Caki2 (cell line): ENCODE results near the gene CNTLN. TPM values are rescaled to one million over a fixed set of nuclear protein-coding genes. Genes with fewer than 3 reads are reported as not detected.

Source experiments
- DNase-seq: peaks from one replicate; pipeline ENCODE4 v3.0.0-alpha.2; 2015; ENCODE audit warnings: low read depth
- in situ Hi-C: cut with HindIII; loops from 2 replicates; pipeline ENCODE4 v1.10.0; 2016; ENCODE audit warnings: low sequenced_read_pairs, low pct_unique_long_range_greater_than_20kb, mixed read lengths
- total RNA-seq: library from RNA; depleted of rRNA; stranded (reverse); fragments of >200 nt; shearing (Covaris generic); gene quantifications from 2 replicates; pipeline ENCODE4 v1.2.3, GENCODE V29; 2014; ENCODE audit warnings: low replicate concordance; rRNA removed

The CNTLN gene, protein sequence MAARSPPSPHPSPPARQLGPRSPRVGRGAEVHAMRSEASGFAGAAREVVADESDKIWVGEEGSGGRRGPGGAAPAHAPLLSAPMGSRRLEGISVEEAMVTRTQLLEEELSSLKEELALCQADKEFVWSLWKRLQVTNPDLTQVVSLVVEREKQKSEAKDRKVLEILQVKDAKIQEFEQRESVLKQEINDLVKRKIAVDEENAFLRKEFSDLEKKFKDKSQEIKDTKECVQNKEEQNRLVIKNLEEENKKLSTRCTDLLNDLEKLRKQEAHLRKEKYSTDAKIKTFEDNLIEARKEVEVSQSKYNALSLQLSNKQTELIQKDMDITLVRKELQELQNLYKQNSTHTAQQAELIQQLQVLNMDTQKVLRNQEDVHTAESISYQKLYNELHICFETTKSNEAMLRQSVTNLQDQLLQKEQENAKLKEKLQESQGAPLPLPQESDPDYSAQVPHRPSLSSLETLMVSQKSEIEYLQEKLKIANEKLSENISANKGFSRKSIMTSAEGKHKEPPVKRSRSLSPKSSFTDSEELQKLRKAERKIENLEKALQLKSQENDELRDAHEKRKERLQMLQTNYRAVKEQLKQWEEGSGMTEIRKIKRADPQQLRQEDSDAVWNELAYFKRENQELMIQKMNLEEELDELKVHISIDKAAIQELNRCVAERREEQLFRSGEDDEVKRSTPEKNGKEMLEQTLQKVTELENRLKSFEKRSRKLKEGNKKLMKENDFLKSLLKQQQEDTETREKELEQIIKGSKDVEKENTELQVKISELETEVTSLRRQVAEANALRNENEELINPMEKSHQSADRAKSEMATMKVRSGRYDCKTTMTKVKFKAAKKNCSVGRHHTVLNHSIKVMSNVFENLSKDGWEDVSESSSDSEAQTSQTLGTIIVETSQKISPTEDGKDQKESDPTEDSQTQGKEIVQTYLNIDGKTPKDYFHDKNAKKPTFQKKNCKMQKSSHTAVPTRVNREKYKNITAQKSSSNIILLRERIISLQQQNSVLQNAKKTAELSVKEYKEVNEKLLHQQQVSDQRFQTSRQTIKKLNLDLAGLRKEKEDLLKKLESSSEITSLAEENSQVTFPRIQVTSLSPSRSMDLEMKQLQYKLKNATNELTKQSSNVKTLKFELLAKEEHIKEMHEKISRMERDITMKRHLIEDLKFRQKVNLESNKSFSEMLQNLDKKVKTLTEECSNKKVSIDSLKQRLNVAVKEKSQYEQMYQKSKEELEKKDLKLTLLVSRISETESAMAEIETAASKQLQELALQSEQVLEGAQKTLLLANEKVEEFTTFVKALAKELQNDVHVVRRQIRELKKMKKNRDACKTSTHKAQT (N-terminal part only)
- 6.0 and 8.3 TPM in 2 replicates for total RNA-seq

DNA sequence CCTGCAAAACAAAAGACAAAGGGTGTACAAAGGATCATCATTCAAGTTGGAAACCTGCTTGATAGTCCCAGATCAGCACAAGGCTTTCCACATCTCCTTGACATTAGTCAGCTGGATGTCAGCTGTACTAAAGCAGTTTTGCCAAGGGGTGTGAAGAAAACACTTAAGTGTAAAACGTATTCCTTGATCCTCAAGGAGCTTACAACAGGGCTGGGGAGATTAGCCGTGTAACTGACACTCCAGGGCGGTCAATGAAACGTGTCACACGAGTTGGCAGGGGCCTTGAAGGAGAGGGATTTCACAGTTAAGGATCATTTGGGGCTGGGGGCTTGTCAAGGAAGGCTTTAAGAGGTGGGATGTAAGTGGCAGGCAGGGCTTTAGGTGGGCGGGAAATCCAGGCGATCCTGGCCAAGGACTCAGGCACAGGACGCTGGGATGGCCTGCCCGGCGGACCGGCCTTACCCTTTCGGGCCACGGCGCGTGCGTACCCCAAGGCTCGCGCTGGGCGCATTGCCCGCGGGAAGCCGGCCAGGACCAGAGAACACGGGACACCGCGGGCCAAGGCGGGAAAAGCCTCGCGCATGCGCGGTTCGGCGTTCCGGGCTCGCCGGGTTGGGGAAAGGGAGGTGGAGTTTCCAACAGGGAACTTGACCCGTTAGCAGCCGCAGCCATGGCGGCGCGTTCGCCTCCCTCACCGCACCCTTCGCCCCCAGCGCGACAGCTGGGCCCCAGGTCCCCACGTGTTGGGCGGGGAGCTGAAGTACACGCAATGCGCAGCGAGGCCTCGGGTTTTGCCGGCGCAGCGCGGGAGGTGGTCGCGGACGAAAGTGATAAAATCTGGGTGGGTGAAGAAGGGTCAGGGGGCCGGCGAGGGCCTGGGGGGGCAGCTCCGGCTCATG is at the start of gene CNTLN:
CNTLN (plus strand) TSS at position 645 of the 899 bp plus-strand sequence; CDS start at position 671, 26 bp downstream.
- in situ Hi-C loops, result no loop called here
- DNase-seq, result peak; percentile 82

DNA sequence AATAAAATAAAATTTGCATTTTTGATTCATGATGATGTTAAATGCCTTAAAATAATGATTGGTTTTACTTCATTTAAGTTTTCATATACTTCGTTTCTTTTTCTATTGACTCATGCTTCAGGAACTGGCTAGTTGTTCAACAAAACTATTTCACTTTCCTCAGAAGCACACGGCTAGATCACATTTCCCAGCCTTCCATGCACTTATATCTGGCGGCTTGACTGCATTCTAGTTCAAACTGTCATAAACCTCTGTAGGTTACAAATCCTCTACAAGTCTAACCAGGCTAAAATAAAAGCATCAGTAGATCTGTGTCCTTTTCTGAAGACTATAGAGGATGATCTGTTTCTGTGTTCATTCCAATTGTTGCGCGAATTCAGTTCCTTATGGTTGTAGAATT is 46.3 kb upstream of the CNTLN start:
- DNase-seq, result no peak
- in situ Hi-C loops, result no loop called here

DNA sequence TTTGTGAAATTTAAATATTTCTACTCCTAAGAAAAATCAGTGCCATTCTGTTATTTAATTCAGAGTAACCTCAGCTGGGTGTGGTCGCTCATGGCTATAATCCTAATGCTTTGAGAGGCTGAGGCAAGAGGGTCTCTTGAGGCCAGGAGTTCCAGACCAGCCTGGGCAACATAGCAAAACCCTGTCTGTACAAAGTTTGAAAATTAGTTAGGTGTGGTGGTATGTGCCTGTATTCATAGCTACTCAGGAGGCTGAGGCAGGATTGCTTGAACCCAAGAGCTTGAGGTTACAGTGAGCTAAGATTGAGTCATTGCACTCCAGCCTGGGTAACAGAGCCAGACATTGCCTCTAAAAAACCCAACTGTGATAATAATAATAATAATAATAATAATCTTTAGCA is 44.8 kb upstream of the CNTLN start:
- in situ Hi-C loops, result no loop called here

DNA sequence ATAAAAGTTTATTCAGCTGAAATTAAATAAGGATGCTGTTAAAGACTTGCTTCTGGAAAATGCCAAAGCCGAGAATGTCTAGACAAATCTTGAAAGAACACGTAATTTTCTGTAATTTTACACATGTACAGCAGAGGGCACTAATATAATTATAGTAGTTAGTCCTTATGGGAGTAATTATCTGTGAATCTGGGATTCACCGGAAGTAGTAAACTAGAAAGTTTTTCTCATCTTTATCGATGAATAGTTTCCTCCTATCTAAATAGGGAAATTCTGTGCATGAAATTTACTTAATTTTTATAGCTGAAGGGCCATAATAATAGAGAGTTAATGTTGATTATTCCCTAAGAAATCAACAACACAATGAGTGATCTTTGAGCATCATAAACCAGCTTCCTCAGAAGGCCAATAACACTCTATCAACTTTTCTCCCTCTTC is 18.4 kb upstream of the CNTLN start:
- peak; percentile 24 for DNase-seq
- in situ Hi-C loops, result no loop called here

More for the DNA sequence above, 44.8 kb upstream of the CNTLN start:
- no peak for DNase-seq

DNA sequence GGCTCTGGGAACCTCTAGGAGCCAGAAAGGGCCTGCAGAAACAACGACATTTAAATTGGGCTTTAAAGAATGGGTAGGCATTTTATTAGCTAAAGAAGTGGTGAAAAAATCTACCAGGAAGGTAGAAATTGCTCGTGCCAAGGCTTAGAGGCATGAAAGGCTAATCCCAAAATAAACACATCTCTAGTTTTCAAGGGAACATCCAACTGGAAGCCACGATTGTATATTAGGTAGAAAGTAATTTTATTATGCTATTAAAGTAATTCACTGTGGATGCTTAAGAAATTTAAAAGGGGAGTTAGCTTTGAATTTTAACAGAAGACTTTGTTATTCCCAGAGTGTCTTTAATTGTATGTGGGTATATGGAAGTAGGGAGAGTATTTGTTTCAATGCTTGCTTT is 17.5 kb upstream of the CNTLN start:
- in situ Hi-C loops, result no loop called here
- no peak for DNase-seq

DNA sequence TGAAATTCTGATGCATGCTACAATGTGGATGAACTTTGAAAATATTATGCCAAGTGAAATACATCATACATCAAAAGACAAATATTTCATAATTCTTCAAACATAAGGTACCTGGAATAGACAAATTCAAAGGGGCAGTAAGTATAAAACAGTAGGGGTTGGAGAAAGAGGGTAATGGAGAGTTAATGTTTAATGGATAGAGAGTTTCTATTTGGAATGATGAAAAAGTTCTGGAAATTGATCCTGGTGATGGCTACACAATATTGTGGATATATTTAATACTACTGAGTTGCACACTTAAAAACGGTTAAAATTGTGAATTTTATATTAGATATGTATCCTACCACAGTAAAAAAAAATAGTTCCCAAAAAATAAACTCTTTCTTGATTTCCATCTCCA is 14.6 kb upstream of the CNTLN start:
- in situ Hi-C loops, result no loop called here
- DNase-seq, result no peak

DNA sequence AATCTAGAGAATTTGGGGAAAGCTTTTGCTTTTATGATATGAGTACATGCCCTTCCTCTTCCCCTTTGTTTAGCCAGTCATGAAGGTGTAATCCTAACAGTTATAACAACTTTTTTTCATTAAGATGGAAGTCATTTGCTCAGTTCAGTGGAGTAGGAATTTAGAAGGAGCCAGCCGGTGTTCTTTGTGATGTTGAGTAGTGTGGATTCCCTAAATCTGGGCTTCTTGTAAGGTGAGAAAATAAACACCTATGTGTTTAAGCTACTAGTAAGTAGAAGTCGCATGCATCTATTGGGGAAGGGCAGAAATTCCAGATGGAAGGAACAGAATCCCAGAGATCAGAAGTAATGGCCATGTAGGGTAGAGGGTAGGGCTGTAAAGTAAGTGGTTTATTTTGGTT is 13.6 kb upstream of the CNTLN start:
- in situ Hi-C loops, result no loop called here
- no peak for DNase-seq

DNA sequence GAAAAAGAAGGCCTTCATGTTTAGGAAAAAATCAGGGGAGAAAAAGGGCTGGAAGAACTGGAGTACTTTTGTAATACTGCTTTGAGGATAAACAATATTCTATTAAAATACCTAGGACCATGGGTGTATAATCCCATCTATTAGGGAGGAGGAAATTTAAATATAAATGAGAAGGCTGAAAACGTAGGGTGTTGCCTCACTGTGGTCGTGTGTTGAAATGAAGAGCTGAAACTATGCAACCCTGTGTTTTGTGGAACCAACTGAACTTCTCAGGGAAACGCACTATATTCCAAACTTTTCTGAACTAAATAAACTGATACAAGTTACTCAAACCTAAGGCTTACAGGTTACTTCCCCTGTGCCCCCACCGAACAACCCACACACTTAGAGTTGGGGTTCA is 4.5 kb upstream of the CNTLN start:
- in situ Hi-C loops, result no loop called here
- DNase-seq, result no peak

DNA sequence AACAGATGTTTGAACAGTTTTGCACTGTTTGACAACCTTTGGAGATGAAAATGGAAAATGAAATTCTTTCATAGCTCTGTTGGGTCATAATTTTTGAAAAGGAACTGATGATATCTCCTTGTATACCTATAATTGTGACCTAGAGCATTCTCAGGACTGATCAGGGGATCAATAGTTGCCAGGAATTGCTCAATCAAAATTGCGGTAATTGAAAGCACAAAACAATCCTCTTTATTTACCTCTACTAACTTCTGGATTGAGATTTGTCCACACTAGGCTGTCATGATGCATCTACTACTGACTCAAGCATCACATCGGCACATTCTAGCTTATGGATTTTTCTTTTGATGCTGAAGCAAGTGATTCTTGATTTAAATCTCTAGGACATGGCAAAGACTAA is 4.1 kb upstream of the CNTLN start:
- DNase-seq, result no peak
- in situ Hi-C loops, result no loop called here

DNA sequence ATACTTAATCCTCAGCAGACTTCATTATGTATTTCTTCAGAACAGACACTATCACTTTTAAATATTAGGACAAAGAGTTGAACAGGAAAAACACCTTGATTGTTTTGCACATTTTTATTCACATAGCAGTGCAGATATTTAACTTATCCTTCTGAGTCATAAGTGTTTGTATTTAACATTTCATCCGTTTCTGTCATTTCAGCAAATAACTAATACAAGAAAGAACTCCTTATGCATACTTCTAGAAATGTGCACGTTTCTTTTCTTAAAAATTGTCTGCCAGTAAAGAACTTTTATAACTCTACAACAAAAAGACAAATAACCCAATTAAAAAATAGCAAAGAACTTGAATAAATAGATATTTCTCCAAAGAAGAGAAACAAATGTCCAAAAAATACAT is 3.3 kb upstream of the CNTLN start:
- in situ Hi-C loops, result no loop called here

DNA sequence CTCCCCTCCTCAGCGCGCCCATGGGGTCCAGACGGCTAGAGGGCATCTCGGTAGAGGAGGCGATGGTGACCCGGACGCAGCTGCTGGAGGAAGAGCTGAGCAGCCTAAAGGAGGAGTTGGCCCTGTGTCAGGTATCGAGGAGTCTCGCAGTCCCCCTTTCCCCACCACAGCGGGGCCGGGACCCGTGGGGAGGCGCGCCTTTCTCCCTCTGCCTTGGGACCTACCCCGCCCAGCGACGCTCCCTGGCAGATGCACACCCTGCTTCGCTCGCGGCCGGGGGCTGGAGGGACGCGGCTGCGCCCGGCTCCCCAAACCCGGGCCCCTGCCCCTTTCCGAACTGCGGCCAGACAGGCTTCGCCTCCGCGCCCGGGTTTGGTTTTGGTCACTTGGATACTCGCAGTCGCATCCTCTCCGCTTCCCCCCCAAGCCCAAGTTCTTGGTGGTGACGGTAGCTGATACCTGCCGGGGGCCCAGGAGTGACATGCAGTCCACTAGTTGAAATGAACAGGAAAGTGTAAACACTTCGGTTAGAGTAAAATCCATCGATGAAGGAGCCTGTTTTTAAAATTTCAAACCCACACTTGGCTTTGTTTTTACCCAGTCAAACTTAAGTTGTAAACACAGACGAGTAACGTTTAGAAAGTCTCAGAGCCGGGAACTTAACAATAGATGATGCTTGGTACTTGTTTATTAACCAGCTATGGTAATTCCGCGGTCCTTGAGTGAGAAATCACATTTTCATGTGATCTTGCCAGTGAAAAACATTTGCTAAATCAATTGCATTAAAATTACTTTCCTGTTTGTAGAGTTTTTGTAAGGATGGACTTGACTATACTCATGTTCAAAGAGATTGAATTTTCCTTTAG is 688 bp downstream of the CNTLN start:
- in situ Hi-C loops, result no loop called here
- peak; percentile 41 for DNase-seq

More for the DNA sequence above, 3.3 kb upstream of the CNTLN start:
- no peak for DNase-seq

DNA sequence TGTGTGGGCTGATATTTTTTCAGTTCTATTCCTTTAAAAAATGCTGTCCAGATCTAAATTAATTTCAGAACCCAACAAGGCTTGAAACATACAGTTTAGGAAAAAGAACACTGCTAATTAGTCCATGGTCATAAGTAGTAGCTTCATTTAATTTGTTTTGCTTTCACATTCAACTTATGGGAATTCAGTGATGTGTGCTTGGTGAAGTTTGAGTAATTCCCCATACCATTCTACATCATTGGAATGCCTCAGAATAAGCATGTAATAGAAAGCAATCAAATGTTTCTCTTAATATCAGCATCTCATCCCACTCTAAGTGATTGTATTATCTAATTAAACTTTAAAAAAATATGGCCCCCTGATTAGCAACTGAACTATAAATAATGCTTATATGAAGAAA is 2.7 kb downstream of the CNTLN start:
- no peak for DNase-seq
- in situ Hi-C loops, result no loop called here

DNA sequence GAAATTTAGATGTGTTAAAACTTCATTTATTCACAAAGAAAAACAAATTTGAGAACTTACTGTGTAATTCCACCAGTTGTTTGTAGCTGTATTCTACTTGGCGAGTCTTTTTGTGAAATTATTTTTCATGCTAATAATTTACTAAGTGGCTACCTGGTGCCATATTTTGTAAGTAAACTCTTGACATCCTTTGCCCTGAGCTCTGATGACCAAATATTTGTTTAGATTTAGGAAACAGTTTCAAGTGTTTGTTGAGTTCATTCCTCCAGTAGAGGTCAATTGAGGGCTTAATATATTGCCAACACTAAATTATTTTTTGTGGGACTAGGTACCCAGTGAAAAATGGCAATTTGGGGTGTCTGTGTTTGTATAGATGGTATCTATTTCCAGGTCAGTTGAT is 3.7 kb downstream of the CNTLN start:
- DNase-seq, result no peak
- in situ Hi-C loops, result no loop called here

DNA sequence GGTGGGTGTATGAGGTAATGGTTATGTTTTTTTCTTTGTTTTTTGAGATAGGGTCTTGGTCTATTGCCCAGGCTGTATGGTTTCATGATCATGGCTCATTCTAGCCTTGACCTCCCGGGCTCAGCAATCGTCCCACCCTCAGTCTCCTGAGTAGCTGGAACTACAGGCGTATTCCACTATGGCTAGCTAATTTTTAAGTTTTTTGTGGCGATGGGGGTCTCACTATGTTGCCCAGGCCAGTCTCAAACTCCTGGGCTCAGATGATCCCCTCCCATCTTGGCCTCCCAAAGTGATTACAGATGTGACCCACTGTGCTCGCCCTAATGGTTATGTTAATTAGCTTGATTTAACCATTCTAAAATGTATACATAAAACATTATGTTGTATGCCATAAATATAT is 5.6 kb downstream of the CNTLN start:
- in situ Hi-C loops, result no loop called here

DNA sequence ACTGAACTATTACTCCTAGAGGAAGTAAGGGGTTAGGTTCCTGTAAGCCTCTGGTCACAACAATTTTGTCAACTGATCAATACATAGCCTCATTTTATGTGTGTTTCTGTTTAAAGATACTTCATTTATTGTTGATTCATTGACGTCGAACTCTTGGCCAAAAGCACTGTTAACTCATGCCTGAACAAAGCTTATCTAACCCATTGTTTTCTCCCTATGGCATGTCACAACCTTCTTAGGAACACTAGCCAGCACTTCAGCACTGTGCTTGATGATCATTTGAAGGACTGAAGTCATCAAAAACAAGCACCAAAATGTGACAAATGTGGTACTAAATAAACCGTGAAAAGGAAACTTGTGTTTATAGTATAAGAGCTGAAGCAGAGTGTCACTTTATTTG is 13.5 kb downstream of the CNTLN start:
- in situ Hi-C loops, result no loop called here
- no peak for DNase-seq

More for the DNA sequence above, 5.6 kb downstream of the CNTLN start:
- no peak for DNase-seq

DNA sequence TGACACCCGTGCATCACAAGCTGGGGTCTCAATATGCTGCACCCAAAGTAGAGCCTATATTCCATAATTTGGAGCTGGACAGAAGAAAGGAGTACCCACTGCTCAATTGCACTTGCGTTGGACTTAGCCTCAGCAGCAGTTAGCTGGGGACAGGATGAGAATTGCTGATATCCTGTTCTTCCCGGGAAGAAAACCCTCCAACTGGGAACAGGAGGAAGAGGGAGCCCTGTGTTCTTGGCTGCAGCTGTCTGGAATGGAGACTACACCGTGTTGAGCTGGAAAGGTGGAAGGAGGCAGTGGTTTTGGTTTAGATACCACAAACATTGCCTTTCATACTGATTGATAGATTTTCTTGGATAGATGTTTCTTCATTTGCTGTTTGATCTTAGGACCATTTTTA is 24.6 kb downstream of the CNTLN start:
- no peak for DNase-seq
- in situ Hi-C loops, result no loop called here

DNA sequence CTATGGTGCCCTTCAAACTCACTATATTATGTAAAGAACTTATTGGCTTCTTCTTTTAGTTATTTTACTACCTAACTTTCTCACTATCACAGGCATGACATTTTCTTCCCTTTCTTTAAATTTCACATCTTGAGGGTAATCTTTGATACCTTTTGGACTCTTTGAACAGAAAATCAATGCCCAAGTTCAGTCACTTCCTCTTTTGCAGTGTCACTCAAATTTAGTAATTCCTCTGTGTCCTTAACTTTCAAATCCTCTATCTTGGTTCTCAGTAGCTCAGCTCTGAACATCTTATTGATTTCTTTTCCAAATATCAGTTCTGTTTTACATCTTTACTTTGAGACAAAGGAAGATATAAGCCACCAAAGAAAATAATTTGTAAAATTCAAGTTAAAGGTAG is 25.5 kb downstream of the CNTLN start:
- no peak for DNase-seq
- in situ Hi-C loops, result no loop called here
